Uterus (tissue), 2 donors: ENCODE results near the gene CFAP126.

Source experiments
- CTCF ChIP-seq, 4 experiments: fragments of 200-600 bp in 2 of 4; fragments of 450-650 bp in 2 of 4; sonication (generic) in 2 of 4; IDR thresholded peaks; one replicate each; pipeline ENCODE4 v1.5.1; 2016 to 2019; ENCODE audit warnings: antibody characterized with exemption in 4 of 4, mild to moderate bottlenecking in 2 of 4, moderate library complexity in 1 of 4
- POLR2A ChIP-seq, 2 donors: fragments of 450-650 bp; IDR thresholded peaks; one replicate each; pipeline ENCODE4 v1.6.1; 2016; ENCODE audit warnings: antibody characterized with exemption in 2 of 2, mild to moderate bottlenecking in 1 of 2, moderate library complexity in 1 of 2

GRCh38 chr1:161324020-161324419 lies 43.7 kb downstream of the CFAP126 start:
- TF ChIP-seq CTCF (IDR thresholded peaks at IDR 0.05) = no peak
- no peak for TF ChIP-seq POLR2A (IDR thresholded peaks at IDR 0.05)
